ENCODE data around the gene KBTBD7.

The KBTBD7 gene

DNA sequence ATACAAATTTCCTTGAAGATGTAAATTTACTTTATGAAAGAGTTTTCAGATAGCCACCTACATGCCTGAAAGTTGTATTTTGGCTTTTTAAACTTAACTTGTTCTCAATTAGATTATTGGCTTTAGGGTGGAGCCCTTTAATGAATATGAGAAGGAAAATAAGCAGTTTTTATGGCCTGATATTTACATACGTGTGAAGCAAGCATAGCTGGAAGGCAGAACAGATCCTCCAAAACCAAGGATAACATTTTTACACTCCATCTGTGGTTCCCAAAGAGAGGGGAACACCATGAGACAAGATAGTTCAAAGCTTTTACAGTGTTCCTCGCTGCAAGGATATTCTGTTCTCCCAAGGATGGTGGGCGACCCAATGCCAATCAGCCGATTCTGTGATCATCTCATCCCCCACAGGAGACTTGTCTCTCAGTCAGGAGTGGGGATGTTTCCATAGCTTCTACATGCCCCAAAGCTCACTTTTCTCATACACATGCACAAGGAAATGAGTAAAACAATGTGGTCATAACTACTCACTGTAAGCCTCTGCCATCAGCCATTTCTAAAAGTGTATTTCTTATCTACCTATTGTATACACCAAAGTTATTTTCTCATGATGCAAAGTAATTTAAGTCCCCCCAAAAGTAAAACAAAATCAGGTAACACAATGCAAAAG is 37.2 kb downstream of the KBTBD7 start:
- no peak for DNase-seq (ENCODE audit: low spot score)
- Histone ChIP-seq H3K4me3 (no peak overlapping the region), H3K27ac (no peak overlapping the region)
- TF ChIP-seq, protein P1, sequence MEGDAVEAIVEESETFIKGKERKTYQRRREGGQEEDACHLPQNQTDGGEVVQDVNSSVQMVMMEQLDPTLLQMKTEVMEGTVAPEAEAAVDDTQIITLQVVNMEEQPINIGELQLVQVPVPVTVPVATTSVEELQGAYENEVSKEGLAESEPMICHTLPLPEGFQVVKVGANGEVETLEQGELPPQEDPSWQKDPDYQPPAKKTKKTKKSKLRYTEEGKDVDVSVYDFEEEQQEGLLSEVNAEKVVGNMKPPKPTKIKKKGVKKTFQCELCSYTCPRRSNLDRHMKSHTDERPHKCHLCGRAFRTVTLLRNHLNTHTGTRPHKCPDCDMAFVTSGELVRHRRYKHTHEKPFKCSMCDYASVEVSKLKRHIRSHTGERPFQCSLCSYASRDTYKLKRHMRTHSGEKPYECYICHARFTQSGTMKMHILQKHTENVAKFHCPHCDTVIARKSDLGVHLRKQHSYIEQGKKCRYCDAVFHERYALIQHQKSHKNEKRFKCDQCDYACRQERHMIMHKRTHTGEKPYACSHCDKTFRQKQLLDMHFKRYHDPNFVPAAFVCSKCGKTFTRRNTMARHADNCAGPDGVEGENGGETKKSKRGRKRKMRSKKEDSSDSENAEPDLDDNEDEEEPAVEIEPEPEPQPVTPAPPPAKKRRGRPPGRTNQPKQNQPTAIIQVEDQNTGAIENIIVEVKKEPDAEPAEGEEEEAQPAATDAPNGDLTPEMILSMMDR (IDR thresholded peaks at IDR 0.05), result no peak

GRCh38 chr13:41156620-41157019 is 37.7 kb downstream of the KBTBD7 start:
- H3K27ac ChIP-seq, result no peak overlapping the region
- TF ChIP-seq, protein P1 (IDR thresholded peaks at IDR 0.05), result no peak
- DNase-seq (ENCODE audit: low spot score), result no peak
- H3K4me3 ChIP-seq, result no peak overlapping the region

GRCh38 chr13:41154042-41154441 is 40.3 kb downstream of the KBTBD7 start:
- TF ChIP-seq, protein P1 (IDR thresholded peaks at IDR 0.05), result no peak
- Histone ChIP-seq H3K4me3 (no peak overlapping the region), H3K27ac (no peak overlapping the region)
- no peak for DNase-seq (ENCODE audit: low spot score)

- Histone ChIP-seq H3K27ac (no peak overlapping the region), H3K4me3 (no peak overlapping the region)
- TF ChIP-seq, protein P1 (IDR thresholded peaks at IDR 0.05), result no peak
- DNase-seq (ENCODE audit: low spot score), result no peak
Measured at GRCh38 chr13:41152005-41152404, 42.4 kb downstream of the KBTBD7 start.

DNA sequence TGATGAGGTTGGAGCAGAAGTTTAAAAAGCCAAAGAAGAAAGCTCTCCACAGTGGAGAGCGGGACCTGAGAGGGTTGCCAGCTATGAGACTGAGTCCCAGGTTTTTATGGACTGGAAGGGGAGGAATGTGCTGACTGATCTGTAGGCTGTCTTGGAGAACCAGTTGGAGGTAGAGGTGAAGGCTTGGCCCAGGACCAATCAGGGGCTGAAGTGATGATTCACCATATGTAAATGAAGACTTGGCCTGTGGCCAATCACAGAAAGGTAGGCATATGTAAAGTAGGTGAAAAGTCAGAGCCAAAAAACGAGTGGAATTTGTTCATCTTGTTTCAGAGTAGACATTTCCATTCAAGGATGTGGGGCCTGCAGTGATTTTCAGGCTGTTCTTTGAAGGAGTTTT is 44.3 kb downstream of the KBTBD7 start:
- H3K27ac ChIP-seq, result no peak overlapping the region
- no peak overlapping the region for H3K4me3 ChIP-seq
- no peak for DNase-seq (ENCODE audit: low spot score)
- TF ChIP-seq, protein P1 (IDR thresholded peaks at IDR 0.05), result no peak

- Histone ChIP-seq H3K4me3 (no peak overlapping the region), H3K27ac (no peak overlapping the region)
- TF ChIP-seq, protein P1 (IDR thresholded peaks at IDR 0.05), result no peak
- no peak for DNase-seq (ENCODE audit: low spot score)
Measured at GRCh38 chr13:41148419-41149283, 45.7 kb downstream of the KBTBD7 start.

Measured in coronary artery (tissue), 2 donors.